NCI-H1105 (cell line): ENCODE results near the gene SERPIND1.
A peak's percentile ranks its signal among the peaks of the same experiment; 100 is the strongest.
"Not testable (repeated sequence)": the region's sequence is repeated elsewhere in the genome, so short reads cannot be mapped to it uniquely, and the experiment has no call there.

Experiments
- DNase-seq: peaks from one replicate; lab custom pipeline; 2025; lab: John Stamatoyannopoulos, UW

Gene SERPIND1

DNA sequence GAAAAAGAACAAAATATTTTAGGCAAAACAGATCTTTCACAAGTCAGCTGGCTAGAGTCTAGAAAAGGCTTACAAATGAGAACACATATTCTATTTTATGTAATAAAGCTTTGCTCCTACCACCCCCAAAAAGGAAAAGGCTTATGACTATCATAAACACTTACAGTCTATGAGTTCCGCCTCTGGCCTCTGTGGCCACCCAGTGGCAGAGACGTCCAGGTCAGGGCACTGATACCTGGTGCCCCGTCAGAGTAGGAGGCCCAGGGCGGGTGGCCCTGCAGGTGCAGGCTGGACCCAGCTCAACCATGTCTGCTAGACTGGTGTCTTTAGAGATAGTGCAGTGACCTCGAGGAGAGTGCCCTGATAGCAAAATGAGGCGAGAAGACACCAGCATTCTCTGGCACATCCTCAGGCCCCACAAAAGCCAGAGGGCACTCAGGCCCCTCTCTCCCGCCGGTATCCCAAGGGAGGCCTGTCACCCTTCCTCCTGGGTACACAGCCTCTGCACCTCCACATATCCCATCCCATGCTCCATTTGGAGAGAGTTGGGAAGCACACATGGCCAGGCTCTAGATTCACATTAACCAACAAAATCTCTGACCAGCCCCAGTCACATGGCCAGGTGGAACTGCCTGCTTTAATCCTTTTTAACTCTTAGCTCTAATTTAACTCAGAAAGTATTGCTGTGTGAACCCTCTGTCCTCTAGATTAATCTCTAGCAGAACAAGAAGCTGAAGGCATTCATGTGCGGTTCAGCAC, 27.3 kb upstream of the SERPIND1 start:
- no peak for DNase-seq

DNA sequence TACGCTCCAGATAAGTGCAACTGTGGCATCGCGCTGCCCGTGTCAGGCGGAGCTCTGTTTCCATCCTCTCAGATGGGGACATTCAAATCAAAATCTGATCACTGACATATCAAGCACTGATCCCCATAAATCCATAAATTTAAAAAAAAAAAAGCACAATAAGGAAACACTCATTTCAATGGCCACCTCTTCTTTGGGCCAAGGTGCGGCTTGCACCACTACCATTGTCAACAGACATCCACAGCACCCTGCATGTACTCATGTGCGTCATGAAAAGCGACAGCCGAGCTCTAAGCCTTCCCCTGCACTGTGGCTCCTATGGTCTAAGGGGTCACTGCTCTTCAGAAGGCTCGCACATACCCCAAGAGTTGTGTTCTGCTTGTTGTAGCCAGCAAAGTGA, 26.7 kb upstream of the SERPIND1 start:
- no peak for DNase-seq

DNA sequence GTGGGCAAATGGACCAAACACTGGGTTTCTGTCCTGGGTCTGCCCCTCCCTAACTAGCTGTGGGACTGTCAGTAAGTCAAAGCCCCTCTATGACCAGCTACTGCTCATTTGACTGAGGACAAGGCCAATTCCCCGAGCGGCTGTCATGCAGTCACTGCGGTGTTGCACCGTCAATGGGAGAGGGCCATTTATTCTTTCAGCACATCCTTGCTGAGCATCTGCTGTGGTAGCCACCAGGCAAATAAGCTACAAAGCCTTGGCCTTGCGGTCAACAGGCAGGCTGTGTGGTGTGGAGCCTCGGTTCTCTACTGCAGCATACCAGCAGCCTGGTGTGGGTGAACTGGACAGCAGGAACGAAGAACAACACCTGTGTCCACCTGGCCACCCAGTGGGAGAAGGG, 25.8 kb upstream of the SERPIND1 start:
- DNase-seq: no peak

DNA sequence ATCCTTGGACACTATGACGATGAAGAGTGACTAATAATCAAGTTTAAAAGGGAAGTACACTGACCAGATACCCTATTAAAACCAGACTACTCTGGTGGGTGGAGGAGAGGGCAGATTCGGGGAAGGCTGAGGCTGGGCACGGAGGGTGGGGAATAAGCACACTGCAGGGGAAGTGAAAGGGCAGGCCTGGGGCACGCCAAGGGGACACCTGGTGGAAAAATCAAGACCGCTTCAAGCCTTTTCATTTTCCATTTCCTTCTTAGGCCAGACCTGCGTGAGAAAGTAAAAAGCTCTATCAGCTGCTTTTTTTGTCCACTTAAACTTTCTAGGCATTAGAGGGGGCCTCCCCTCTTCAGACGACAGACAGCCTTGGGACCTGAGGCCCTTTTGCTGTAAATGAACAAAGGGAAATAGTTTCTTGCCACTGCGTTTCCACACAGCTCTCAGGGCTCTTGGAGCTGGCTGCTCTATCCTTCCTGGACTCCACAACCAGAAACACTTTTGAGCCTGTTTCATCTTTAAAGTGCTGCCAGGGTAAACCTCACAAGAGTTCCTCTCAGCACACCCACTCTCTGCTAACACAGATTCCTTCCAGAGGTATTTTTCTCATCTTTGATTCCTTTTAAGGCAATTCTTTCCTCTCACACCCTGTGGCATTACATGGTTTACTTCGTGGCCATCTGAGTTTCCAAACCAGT, 25.0 kb upstream of the SERPIND1 start:
- DNase-seq: no peak

DNA sequence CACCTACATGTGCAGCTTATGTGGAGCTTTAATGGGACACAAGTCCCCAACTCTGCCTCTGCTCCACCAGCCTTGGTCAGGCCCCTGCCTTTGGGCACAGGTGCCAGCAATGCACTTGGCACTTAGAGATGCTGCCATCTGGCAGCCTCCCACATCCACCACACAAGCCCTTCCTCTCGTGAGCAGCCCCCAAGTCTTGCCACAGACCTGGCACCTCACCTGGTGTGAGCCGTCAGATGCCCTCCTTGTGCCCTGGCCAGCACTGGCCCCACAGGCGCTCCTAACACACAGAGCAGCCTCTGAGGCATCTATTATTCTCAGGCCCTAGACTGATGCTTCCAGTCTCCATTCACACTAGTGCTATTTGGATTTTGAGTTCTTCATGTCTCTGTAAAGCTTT, 24.5 kb upstream of the SERPIND1 start:
- no peak for DNase-seq

DNA sequence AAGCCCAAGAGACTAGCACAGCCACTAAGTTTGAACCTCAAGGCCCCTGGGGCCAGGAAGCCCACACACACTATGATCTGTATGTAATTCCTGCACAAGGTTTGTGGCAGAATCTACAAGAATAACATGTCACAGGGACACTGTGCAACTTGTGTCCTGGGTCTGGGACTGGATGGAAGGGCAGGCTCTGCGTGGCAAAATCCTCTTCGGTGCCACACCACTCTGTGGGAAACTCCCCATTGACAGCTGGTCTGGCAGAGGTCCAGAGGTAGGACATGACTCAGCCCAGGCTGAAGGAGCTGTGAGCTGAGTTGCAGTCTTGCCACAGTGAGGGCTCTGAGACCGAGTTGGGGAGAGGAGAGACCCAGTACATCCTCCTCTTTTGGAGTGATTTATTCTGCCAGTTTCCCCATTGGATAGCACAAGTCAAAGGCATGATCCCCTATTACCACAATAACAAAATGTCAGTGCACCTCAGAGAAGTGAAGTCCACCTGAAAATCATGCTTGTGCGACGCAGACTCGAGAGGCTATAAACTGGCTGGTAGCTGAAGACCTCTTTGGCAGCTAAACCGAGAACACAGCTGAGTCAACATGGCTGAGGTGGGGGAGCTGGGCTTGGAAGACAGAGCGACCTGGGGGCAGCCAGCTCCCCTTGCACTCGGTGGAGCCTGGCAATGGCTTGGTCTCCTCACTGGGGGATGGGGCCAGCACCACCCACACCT, 23.3 kb upstream of the SERPIND1 start:
- DNase-seq: peak; percentile 10

DNA sequence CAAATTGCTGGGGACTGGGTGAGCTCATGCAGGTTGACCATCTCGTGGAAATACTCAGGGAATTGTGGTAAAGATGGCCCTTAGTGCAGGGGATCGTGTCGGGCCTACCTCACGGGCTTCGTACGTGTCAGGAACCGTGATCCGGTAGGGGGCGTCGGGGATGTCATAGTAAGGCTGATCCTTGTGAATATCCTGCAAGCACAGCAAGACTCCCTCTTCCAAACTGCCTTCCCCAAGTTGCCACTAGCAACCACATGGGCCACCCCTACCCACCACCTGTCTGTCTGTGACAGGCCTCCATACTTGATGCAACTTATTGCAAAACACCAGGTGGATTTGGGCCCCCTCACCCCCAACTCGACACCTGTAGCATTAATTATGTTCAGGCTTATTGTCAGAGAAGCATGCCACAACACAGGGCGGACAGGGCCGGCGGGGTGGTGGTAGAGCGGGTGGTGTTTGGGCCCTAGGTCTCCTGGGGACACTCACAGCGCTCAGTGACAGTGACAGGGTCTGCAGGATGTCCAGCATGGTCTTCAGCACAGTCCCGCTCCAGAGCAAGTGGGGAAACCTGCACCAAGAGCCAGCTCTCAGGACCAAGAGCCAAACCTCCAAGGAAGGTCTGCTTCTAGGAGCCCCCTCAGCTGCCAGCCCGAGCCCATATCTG, 22.6 kb upstream of the SERPIND1 start:
- DNase-seq: no peak

DNA sequence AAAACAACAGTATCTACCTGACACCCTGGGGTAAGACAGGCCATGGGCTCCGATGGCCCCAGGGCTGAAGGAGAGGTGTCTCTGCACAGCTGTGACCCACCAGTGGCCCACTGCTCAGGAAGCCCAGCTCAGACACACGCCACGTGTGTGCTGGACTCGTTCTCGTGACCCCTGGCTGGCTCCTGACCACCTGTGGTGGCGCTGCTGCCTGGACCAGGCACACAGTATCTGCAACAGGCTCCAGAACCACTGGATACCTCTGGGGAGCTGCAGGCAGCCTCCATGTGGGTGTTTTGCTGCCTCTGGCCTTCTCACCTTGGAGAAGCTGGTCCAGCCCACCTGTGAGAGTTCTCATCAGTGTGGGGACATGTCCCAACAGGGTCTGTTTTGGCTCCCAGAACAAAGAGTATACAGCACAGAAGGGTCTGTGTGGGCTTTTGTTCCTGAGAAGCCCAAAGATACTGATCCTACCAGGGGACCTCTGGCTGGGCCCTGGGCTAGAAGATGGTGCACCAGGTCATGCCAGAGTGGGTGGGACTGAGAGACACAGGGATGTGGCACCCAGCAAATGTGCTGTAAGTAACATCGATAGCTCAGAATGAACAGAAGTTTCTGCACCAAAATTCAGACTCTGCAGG, 21.7 kb upstream of the SERPIND1 start:
- no peak for DNase-seq

DNA sequence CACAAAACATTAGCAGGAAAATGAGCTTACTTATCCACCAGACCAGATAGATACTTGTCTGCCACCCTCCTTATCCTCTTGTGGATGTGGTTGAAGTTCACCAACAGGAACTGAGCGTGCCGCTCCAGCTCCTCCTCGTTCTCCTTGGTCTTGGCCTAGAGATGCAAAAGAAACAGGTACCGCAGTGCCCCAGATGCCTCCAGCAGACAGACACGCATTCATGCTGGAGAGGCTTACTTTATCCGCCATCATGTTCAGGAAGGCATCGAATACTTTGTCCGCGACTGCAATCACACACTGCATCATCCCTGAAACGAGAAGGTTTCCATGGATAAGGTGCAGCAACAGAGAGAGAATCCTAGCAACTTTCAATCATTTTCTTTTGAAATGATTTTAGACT, 21.0 kb upstream of the SERPIND1 start:
- no peak for DNase-seq

DNA sequence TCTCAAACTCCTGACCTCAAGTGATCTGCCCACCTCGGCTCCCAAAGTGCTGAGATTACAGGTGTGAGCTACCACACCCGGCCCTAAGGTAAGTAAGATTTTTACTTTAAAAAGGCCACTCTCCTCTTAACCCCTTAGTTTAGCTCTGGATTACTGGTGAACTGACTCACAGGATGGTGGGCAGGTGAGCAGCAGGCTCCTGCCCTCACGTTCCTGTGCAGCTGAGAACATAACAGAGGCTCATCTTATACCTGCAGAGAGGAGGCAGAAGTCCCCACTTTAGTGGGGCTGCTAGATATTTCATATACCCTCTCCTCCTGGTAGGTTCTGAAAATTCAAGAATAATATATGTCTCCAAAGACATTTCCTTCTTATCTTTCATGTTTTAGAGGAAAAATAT, 17.1 kb upstream of the SERPIND1 start:
- no peak for DNase-seq

DNA sequence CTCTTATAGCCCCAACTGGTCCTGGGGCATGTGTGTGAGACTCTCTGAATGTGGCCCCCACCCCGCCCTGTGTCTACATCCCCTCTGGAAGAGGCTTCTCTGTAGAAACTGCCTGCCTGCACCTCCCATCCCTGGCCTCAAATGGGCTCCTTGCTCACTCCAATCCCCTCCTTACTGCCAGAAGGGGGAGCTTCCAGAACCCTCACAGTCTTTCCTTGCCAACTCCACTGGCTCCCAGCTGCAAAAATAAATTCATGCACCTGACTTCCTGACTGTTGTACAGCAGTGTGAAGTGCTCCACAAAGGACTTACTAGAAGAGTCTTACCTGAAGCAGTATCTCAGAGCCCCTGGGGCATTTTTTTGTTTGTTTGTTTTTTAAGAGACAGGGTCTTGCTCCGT, 15.2 kb upstream of the SERPIND1 start:
- DNase-seq: no peak

DNA sequence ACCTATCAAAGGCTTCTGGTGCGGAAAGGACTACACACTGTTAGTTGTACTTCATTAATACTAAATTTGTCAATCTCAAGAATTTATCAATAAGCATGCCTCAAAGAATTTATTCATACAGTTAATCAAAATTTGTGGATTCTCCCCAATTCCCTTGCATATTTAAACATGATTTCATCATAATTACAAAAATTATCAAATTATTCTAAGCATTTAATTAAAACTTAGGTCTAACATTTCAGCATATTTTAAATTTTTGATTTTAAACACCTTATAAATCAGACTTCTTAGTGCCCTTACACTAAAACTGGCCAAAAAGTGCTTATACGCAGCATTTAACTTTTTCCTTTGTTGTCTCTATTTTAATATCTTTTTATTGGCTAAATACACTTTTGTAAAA, 13.8 kb upstream of the SERPIND1 start:
- DNase-seq: no peak

DNA sequence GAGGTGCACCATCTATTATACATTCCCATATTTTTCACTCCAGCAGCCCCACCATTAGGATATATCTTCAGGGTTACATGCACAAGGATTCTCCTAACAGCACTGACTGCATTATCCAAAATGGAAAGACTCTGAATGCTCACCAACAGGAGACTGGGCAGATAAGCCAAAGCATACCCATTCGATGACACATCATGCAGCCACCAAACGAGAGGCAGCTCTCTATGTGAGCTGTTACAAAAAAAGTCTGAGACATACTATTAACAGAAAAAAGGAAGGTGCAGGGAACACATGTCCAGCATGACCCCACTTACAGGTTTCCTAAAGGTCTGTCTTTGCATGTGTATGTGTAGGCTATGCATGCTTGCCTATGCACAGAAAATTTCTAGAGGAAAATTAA, 12.4 kb upstream of the SERPIND1 start:
- no peak for DNase-seq

DNA sequence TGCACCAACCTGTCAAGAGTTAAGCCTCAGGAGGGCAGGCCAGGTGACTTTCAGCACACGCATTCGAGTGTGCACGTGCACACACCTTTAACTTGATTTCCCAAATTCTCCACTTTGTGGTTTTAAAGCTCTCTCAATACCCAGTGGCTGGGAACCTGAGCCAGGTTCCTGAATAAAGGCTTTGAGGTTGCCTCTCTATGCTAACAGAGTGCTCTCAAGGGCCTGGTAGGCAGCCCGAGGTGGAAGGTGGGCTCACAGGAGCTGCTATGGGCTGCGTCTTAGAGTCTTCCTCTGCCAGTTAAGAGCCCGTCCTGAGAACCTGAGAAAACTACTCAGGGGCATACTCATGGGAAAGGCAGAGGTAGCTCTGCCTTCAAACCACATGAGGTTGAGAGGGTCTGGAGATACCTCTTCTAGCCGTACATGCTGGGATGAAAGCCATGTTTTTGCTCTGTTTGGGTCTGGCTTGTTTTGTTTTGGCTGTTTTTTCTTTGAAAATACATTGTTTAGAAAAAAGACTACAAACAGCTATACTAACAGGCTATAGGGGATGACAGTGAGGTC, 11.6 kb upstream of the SERPIND1 start:
- DNase-seq: no peak

DNA sequence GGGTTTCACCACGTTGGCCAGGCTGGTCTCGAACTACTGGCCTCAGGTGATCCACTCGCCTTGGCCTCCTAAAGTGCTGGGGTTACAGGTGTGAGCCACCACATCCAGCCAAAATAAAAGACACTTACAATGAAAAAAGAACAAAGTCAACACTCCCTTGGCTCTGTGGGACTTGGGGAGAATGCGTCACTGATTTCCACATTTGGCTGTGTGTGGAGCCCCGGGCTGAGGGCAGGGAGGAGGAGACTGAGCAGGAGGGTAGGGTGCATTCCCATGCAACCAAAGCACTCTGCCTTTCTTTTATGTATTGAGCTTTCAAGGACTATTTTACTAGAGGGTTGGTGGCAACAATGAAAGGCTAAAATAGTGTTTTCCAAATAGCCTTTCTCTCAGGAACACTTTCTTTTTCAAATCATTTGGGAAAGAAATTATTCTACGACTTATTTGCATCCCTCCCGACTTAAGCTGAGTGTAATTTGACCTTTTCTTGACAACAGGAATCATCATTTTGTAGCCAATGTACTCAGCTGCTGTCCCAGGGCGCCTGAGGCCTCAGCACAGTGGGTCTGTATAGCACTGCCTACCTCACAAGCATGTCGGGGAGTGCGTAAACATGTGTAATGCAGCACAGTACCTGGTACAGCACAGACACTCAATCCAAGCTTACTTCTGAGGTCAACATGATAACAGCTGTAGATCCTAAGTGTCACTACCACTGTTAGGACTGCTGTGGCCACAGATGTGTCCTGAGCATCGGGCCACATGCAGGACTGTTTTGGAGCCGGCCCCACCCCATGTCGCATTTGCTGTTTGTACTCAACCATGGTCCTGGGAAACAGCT, 10.1 kb upstream of the SERPIND1 start:
- DNase-seq: no peak

DNA sequence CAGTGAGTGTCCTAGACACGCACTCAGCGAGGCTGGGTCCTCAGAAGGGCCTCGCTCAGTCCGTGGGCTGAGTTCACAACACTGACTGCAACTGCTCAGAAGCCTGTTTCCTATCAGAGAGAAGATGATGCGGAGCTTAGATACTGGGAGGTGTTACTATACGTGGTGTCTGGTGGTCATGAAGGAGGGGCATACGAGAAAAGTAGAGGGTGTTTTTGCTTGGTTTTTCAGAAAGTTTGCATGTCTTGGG, 9.5 kb upstream of the SERPIND1 start:
- DNase-seq: no peak

DNA sequence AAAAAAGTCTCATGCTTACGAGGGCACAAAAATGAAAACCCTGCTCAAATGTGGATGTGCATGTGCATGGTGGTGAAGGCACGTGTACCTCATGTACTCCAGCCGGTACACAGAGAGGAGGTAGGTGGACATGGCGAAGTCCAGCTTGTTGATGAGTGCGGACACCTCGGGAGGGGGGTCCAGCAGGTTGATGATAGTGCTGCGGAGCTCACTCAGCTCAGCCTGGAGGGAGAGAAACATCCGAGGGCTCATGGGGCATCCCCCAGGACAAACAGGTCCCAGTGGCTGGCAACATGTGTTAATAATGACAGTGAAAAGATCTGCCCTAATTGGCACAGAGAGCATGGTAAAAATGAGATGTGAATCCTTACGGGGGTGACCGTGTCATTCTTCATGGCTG, 9.2 kb upstream of the SERPIND1 start:
- DNase-seq: no peak

DNA sequence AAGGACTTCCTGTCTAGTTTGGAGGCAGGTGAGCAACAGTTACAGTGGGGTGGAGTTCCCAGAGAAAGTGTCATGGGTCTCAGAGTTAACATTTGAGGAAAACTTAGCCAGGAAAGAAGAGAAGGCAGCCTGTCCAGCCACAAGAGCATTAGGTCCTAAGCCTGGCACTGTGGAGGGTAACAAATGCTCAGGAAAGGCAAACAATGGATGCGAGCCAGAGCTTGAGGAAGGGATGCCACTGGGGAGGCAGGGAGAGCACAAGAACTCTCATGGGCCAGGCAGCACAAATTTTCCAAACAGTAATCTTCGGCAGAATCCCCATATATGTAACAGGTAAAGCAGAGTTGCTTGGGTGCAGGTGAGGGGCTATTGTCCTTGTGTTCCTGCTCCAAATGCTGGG, 8.0 kb upstream of the SERPIND1 start:
- DNase-seq: no peak

DNA sequence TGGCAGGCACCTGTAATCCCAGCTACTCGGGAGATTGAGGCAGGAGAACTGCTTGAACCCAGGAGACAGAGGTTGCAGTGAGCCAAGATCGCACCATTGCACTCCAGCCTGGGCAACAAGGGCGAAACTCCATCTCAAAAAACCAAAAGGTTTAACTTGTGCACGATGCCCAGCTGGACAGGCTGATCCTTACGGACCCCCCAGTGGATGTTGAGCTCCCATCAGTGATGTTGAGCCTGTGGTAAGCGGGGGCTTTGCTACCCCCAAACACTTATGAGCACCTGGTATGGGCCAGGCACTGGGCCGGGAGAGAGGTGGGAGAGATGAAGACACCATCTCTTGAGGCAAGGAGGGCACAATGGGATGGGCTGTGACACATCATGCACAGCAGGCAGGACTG, 7.4 kb upstream of the SERPIND1 start:
- DNase-seq: no peak

DNA sequence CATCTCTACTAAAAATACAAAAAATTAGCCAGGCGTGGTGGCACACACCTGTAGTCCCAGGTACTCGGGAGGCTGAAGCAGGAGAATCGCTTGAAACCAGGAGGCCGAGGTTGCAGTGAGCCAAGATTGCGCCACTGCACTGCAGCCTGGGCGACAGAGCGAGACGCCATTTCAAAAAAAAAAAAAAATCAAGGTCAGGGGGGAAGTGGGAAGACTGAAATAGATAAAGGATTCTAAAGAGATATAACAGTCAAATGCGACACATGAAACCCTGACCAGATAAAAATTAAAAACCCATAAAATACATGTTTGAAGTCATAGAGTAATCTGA, 4.5 kb upstream of the SERPIND1 start:
- not testable (repeated sequence) for DNase-seq

DNA sequence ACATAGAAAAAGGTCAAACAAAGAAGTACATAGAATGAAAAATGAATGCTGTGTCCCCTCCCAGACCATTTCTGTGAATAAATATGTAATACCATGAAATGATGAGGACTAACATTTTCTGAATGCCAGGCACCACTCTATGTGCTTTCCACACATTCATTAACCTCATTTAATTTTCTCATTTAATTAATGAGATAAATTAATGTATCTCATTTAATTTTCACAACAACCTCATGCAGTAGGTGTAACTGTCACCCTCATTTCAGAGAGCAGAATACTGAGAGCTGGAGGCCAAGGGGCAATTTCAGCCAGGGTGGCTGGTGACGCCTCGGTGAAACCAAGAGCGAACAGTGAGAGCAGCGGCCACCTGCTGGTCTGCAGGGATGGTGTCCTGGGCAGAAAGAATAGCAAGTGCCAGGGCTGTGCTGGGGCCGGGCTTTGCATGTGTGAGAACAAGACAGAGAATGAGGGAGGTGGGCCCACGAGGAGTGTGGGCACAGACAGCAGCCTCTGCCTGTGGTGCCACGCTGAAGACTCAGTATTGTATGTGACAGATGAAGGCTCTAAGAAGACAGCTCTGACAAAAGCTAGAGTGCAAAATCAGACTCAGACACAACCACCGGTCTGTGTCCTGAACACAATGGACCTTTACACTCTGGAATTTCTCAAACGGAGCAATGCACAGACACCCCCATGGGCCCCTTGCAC, 1.8 kb upstream of the SERPIND1 start:
- DNase-seq: no peak
